GM12865 (cell line): Measurements from ENCODE around the gene SPOCK2.

Experiments
- DNase-seq: peaks from one replicate; pipeline ENCODE4 v3.0.0; 2010; ENCODE audit warnings: low read depth
- H3K4me3 ChIP-seq: 2 replicates; pipeline ENCODE4 v1.5.1; 2011; ENCODE audit warnings: mild to moderate bottlenecking, low read depth, low read length, control low read depth
- TF ChIP-seq, protein P1 (sequence below): IDR thresholded peaks from 2 replicates; pipeline ENCODE4 v1.5.1; 2011; ENCODE audit warnings: low read length, control low read depth, low read depth, inconsistent platforms; ENCODE audit not compliant: insufficient read depth; ENCODE audit errors: missing control alignments

The SPOCK2 gene

DNA sequence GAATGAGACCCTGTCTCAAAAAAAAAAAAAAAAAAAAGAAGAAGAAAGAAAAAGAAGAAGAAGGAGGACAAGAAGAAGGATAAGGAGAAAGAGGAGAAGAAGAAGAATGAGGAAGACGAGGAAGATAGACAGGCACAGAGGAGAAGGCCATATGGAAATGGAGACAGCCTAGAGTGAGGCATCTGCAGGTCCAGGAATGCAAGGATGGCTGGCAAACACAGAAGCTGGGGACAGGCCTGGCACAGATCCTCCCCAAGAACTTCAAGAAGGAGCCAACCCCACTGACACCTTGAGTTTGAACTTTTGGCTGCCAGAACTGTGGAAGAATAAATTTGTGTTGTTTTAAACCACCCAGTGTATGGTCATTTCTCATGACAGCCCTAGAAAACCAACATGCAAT, 38.9 kb downstream of the SPOCK2 start:
- no peak for DNase-seq
- H3K4me3 ChIP-seq = no peak overlapping the region
- TF ChIP-seq, protein P1, sequence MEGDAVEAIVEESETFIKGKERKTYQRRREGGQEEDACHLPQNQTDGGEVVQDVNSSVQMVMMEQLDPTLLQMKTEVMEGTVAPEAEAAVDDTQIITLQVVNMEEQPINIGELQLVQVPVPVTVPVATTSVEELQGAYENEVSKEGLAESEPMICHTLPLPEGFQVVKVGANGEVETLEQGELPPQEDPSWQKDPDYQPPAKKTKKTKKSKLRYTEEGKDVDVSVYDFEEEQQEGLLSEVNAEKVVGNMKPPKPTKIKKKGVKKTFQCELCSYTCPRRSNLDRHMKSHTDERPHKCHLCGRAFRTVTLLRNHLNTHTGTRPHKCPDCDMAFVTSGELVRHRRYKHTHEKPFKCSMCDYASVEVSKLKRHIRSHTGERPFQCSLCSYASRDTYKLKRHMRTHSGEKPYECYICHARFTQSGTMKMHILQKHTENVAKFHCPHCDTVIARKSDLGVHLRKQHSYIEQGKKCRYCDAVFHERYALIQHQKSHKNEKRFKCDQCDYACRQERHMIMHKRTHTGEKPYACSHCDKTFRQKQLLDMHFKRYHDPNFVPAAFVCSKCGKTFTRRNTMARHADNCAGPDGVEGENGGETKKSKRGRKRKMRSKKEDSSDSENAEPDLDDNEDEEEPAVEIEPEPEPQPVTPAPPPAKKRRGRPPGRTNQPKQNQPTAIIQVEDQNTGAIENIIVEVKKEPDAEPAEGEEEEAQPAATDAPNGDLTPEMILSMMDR = no peak

DNA sequence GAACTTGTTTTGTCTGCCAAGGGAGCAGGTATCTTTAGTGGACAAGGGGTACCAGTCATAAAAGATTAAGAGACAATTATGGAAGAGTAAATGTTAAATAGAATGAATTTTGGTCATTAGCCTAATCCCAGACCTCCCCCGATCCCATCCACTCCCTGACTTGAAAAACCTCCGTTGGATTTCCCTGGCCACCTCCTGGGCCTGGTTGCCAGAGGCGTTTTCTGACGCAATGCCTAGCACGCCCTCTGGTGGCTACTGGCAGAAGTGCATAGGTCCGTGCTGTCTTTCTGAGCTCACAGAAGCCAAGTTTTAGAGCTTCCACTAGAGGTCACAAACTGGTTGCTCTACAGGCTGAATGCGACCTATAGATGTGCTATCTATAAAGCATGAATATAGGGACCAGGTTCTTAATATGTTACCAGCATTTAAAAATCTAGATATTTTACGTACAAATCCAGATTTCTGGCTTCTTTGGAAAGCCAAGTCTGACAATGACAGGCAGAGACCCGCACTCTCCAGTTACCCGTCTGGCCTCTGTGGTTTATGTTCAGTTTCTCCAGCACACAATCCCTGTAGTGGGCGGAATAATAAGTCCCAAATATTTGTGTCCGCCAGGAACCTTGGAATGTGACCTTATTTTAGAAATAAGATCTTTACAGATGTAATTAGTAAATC, 39.8 kb downstream of the SPOCK2 start:
- TF ChIP-seq, protein P1 = peak; percentile 99
- no peak overlapping the region for H3K4me3 ChIP-seq
- DNase-seq = peak; percentile 93

DNA sequence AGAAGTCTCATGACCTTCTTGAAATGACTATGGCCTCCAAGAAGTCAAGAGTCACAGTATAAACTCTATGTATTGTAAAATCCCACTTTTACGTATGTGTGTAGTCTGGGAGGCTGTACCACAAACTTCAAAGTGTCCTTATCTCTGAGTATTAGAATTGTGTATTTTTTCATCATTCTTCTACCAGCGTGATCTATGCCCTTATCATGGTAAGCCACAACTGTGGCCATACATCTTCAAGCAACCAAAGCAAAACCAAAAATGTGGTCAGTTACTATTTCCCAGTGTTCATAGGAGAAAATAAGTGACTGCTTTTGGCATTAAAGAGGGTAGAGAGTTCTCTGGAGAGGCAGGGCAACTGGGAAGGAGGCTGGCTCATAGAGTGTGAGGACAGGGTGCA, 42.8 kb downstream of the SPOCK2 start:
- DNase-seq = no peak
- H3K4me3 ChIP-seq = no peak overlapping the region
- TF ChIP-seq, protein P1 = no peak

DNA sequence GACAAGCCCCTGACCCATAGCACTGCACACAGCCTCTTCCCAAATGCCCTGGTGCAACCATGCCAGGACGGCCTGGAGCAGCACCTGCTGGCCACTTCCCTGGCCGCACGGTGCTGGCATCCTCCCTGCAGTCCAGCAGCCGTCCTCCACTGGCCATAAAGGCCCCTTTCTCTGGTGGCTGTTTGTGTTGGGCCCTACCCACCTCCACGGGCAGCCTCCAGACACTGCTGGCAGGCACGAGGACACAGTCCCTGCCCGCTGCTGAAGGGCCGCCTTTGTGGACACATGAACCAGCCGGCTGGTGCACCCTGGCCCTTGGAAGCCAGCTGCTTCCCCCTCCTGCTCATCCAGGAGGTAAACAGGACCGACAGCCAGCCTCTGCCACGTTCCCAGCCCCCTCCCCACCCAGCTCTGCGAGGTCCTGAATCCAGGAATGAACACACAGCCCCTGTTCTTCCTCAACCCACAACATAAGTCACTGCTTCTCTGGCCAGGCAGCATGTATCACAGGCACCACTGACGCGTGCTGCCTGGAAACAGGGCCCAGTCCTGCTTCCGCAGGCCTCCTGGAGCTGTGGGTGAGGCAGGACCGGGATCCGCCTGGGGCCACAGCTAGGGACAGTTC, 43.8 kb downstream of the SPOCK2 start:
- TF ChIP-seq, protein P1 = no peak
- H3K4me3 ChIP-seq = no peak overlapping the region
- DNase-seq = no peak

DNA sequence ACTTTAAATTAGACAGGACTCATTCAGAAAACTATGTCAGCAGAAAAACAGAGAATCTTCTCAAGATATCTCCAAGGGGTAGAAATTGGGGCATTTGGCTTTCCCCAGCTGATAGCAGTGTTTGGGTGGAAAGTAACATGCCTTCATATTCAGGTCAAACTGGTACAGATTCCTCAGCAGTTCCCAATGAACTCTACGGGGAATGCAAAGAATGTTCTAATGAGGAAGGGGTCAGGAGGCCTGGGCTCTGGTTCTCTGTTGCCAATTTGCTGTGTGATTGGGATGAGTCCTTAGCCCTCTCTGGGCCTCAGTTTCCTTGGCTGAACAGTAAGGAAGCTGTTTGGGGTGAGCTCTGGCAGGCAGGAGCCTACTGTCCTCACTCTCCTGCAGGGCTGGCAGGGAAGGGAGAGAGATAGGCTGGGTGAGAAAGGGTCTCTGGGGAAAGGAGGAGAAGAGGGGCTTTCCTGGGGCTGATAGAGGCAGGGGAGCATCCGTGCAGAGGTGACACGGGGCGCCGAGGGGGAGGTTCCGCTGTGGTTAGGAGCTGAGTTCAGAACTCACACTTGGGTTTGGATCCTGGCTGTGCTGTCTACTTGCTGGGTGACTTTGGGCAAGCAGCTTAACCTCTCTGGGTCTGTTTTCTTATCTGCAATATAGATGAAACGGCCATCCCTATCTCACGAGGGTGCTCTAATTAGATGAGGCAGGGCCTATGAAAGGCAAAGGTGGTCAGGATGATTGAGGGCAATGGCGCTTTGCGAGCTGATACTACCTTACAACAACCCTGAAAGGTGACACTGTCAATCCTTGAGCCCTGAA, 45.1 kb downstream of the SPOCK2 start:
- H3K4me3 ChIP-seq = no peak overlapping the region
- no peak for DNase-seq
- TF ChIP-seq, protein P1 = no peak

DNA sequence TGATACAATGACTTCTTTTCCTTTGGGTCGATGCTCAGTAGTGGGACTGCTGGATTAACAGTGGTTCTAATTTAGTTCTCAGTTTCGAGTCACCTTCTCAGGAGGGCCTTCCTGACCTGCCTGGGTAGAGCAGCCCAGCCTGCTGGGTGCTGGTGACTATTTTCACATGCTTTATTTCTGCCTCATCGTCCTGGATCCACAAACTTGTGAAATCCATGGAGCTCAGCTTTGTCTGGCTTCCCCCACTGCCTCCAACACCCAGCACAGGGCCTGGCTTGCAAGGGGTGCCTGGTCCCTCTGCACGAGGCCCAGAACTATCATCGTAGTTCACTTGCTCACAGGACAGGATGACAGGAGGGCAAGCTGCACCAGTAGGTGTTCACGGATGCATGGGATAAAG, 46.9 kb downstream of the SPOCK2 start:
- TF ChIP-seq, protein P1 = no peak
- H3K4me3 ChIP-seq = no peak overlapping the region
- DNase-seq = no peak
